ENCODE data around the gene CRYBG2. TPM values are rescaled to one million over a fixed set of nuclear protein-coding genes. Genes with fewer than 3 reads are reported as not detected.
A peak's percentile ranks its signal among the peaks of the same experiment; 100 is the strongest.

CRYBG2 gene
- polyA plus RNA-seq, 3 donors: 0.52 TPM; not detected in 2

- H3K9me3 ChIP-seq (replicated peaks in 1 of 2; ENCODE audit: control insufficient read depth in 1 of 2, insufficient read depth in 1 of 2, low read length in 2 of 2): no peaks in the 10 kb centered on the region
- H3K36me3 Mint-ChIP-seq: peaks cover 49 to 85% of the 10 kb centered on the region in 2 donors
- peaks cover 0 to 2% (median 0%) of the 10 kb centered on the region in 3 donors for H3K27me3 Mint-ChIP-seq (ENCODE audit: low read depth in 3 of 3)
- intact Hi-C loops (cut with micrococcal nuclease): no loop called here
- no peak overlapping the region for H3K4me3 ChIP-seq (replicated peaks in 1 of 3; ENCODE audit: low read depth in 2 of 3, low read length in 3 of 3)
- TF ChIP-seq, protein P1, sequence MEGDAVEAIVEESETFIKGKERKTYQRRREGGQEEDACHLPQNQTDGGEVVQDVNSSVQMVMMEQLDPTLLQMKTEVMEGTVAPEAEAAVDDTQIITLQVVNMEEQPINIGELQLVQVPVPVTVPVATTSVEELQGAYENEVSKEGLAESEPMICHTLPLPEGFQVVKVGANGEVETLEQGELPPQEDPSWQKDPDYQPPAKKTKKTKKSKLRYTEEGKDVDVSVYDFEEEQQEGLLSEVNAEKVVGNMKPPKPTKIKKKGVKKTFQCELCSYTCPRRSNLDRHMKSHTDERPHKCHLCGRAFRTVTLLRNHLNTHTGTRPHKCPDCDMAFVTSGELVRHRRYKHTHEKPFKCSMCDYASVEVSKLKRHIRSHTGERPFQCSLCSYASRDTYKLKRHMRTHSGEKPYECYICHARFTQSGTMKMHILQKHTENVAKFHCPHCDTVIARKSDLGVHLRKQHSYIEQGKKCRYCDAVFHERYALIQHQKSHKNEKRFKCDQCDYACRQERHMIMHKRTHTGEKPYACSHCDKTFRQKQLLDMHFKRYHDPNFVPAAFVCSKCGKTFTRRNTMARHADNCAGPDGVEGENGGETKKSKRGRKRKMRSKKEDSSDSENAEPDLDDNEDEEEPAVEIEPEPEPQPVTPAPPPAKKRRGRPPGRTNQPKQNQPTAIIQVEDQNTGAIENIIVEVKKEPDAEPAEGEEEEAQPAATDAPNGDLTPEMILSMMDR (IDR thresholded peaks at IDR 0.05): no peak
- H4K20me1 ChIP-seq (ENCODE audit: insufficient read depth, low read length): no peaks in the 10 kb centered on the region
- peaks cover 44 to 76% of the 10 kb centered on the region in 2 donors for H3K36me3 ChIP-seq (replicated peaks in 1 of 2; ENCODE audit: control insufficient read depth in 1 of 2, insufficient read depth in 2 of 2, low read length in 2 of 2)
- peak overlapping the region in 5 of 7 donors; percentile 18 to 82 (median 55) for H3K27ac Mint-ChIP-seq
- peaks cover 39 to 62% of the 10 kb centered on the region in 2 donors for H3K4me1 ChIP-seq (ENCODE audit: control insufficient read depth in 1 of 2, insufficient read depth in 2 of 2, low read length in 2 of 2)
- no peak overlapping the region for H3K4me2 ChIP-seq (replicated peaks; ENCODE audit: extremely low read depth, low read length, poor library complexity, severe bottlenecking)
- H3K27ac ChIP-seq (ENCODE audit: low read depth in 1 of 2, low read length in 2 of 2): peak overlapping the region in 1 of 2 donors; percentile 59
- WGBS (ENCODE audit: insufficient coverage): 89% methylated on average over 9 of the region's 11 CpGs
- H2AFZ ChIP-seq (ENCODE audit: insufficient read depth, low read depth, low read length, poor library complexity, severe bottlenecking): no peak overlapping the region
- H3K4me3 Mint-ChIP-seq: no peak overlapping the region
- peaks cover 64% of the 10 kb centered on the region for H3K4me1 Mint-ChIP-seq
- no peak for DNase-seq
- H3K9ac ChIP-seq (ENCODE audit: insufficient read depth, low read length, poor library complexity, severe bottlenecking): no peak overlapping the region
- H3K9me3 Mint-ChIP-seq: peaks cover 0 to 2% (median 0%) of the 10 kb centered on the region in 7 donors
- H3K79me2 ChIP-seq (ENCODE audit: insufficient read depth, low read length): peaks cover 86% of the 10 kb centered on the region
- no peaks in the 10 kb centered on the region for H3K27me3 ChIP-seq (ENCODE audit: control insufficient read depth in 2 of 2, insufficient read depth in 2 of 2, low read length in 2 of 2)
Observed at GRCh38 chr1:26300578-26301275, 53.2 kb downstream of the CRYBG2 start.

GRCh38 chr1:26297791-26298124, 56.2 kb downstream of the CRYBG2 start:
- TF ChIP-seq, protein P1 (IDR thresholded peaks at IDR 0.05): no peak
- no peak for DNase-seq
- Histone ChIP-seq H4K20me1 (ENCODE audit: insufficient read depth, low read length) (no peaks in the 10 kb centered on the region), H3K4me2 (replicated peaks; ENCODE audit: extremely low read depth, low read length, poor library complexity, severe bottlenecking) (no peak overlapping the region), H3K36me3 (replicated peaks in 1 of 2; ENCODE audit: control insufficient read depth in 1 of 2, insufficient read depth in 2 of 2, low read length in 2 of 2) (peaks cover 68 to 95% of the 10 kb centered on the region in 2 donors), H3K4me3 (replicated peaks in 1 of 3; ENCODE audit: low read depth in 2 of 3, low read length in 3 of 3) (no peak overlapping the region), H3K79me2 (ENCODE audit: insufficient read depth, low read length) (peaks cover 60% of the 10 kb centered on the region), H2AFZ (ENCODE audit: insufficient read depth, low read depth, low read length, poor library complexity, severe bottlenecking) (no peak overlapping the region), H3K4me1 (ENCODE audit: control insufficient read depth in 1 of 2, insufficient read depth in 2 of 2, low read length in 2 of 2) (peaks cover 18 to 37% of the 10 kb centered on the region in 2 donors), H3K27ac (ENCODE audit: low read depth in 1 of 2, low read length in 2 of 2) (peak overlapping the region in 1 of 2 donors; percentile 75), H3K9ac (ENCODE audit: insufficient read depth, low read length, poor library complexity, severe bottlenecking) (no peak overlapping the region), H3K27me3 (ENCODE audit: control insufficient read depth in 2 of 2, insufficient read depth in 2 of 2, low read length in 2 of 2) (no peaks in the 10 kb centered on the region), H3K9me3 (replicated peaks in 1 of 2; ENCODE audit: control insufficient read depth in 1 of 2, insufficient read depth in 1 of 2, low read length in 2 of 2) (no peaks in the 10 kb centered on the region)
- H3K9me3 Mint-ChIP-seq: peaks cover 0 to 2% (median 0%) of the 10 kb centered on the region in 7 donors
- WGBS (ENCODE audit: insufficient coverage): 79% methylated on average over 5 of the region's 6 CpGs
- peaks cover 0 to 2% (median under 1%) of the 10 kb centered on the region in 3 donors for H3K27me3 Mint-ChIP-seq (ENCODE audit: low read depth in 3 of 3)
- intact Hi-C loops (cut with micrococcal nuclease): no loop called here
- peaks cover 73 to 100% of the 10 kb centered on the region in 2 donors for H3K36me3 Mint-ChIP-seq
- H3K4me1 Mint-ChIP-seq: peaks cover 46% of the 10 kb centered on the region
- H3K27ac Mint-ChIP-seq: peak overlapping the region in 2 of 7 donors; percentile 75 to 87
- H3K4me3 Mint-ChIP-seq: no peak overlapping the region

All from CD14-positive monocyte (primary cell).